GM12878 (cell line): ENCODE measurements around the gene ATP6V0A1. TPM values are rescaled to one million over a fixed set of nuclear protein-coding genes. Genes with fewer than 3 reads are reported as not detected.

Experiments
- ATAC-seq: fragments of 200-7000 bp; cut with Tn5 transposase; 3 replicates; pipeline ENCODE4 v1.9.1; 2020; ENCODE audit warnings: mild to moderate bottlenecking, moderate library complexity
- BruUV-seq: library from RNA; stranded (reverse); fragments of 400-500 nt; replicated peaks from 2 replicates; lab custom pipeline; 2021; lab: Mats Ljungman, UMichigan
- CTCF ChIA-PET: fragments of 300-600 bp; sonication (Branson Sonifier 250); formaldehyde crosslinking; extraction: SDS; loops from one replicate; lab custom pipeline; 2021; ENCODE audit warnings: inconsistent platforms; lab: Yijun Ruan, JAX
- POLR2A ChIA-PET: fragments of 350-600 bp; formaldehyde crosslinking; extraction: SDS; loops from one replicate; lab custom pipeline; 2021; ENCODE audit warnings: inconsistent platforms; lab: Charles Lee
- RAD21 ChIA-PET: fragments of 300-600 bp; sonication (Branson Sonifier 250); formaldehyde crosslinking; loops from one replicate; lab custom pipeline; 2023; ENCODE audit warnings: antibody characterized with exemption; ENCODE audit not compliant: unreplicated experiment; lab: Charles Lee
- SMC1A ChIA-PET: fragments of 300-600 bp; sonication (Branson Sonifier 250); formaldehyde crosslinking; loops from one replicate; lab custom pipeline; 2023; ENCODE audit not compliant: unreplicated experiment, uncharacterized antibody; lab: Charles Lee
- DNase-seq: peaks from one replicate; pipeline ENCODE4 v3.0.0-alpha.2; 2011; ENCODE audit warnings: low read depth, low spot score
- FAIRE-seq: peaks from 3 replicates; lab custom pipeline; 2011; peaks lifted over from hg19 to GRCh38; lab: Jason Lieb, UNC
- H2AFZ ChIP-seq: 2 replicates; pipeline ENCODE4 v1.6.0; 2011; ENCODE audit warnings: low read depth, low read length, control low read depth; ENCODE audit not compliant: control insufficient read depth
- H3K27ac ChIP-seq: 2 replicates; pipeline ENCODE4 v1.5.1; 2011; ENCODE audit warnings: control low read depth; ENCODE audit not compliant: control insufficient read depth, insufficient read depth
- H3K27me3 ChIP-seq, 2 experiments: replicated peaks in 1 of 2; 2 replicates each; pipeline versions ENCODE4 v1.6.0 to v1.6.1; 2011; ENCODE audit warnings: low read length in 1 of 2; ENCODE audit not compliant: control insufficient read depth in 2 of 2, insufficient read depth in 2 of 2
- H3K36me3 ChIP-seq, 2 experiments: 2 replicates each; pipeline ENCODE4 v1.5.1; 2011; ENCODE audit warnings: low read length in 1 of 2; ENCODE audit not compliant: control insufficient read depth in 2 of 2, insufficient read depth in 2 of 2
- H3K4me1 ChIP-seq: 2 replicates; pipeline ENCODE4 v1.6.1; 2011; ENCODE audit warnings: mild to moderate bottlenecking, low read length, moderate library complexity, mixed read lengths; ENCODE audit not compliant: control insufficient read depth, insufficient read depth
- H3K4me2 ChIP-seq: 2 replicates; pipeline ENCODE4 v1.6.0; 2011; ENCODE audit warnings: control low read depth; ENCODE audit not compliant: control insufficient read depth, insufficient read depth
- H3K4me3 ChIP-seq: fragments of 200-600 bp; sonication (generic); 2 replicates; pipeline ENCODE4 v1.5.1; 2016
- H3K79me2 ChIP-seq: 2 replicates; pipeline ENCODE4 v1.6.0; 2011; ENCODE audit warnings: low read length; ENCODE audit not compliant: control insufficient read depth, insufficient read depth
- H3K9ac ChIP-seq: 2 replicates; pipeline ENCODE4 v1.8.0; 2011; ENCODE audit warnings: low read length, control low read depth, mixed read lengths; ENCODE audit not compliant: control insufficient read depth, insufficient read depth
- H3K9me3 ChIP-seq: replicated peaks from 3 replicates; pipeline ENCODE4 v1.5.1; 2011; ENCODE audit warnings: mild to moderate bottlenecking, low read length; ENCODE audit not compliant: control insufficient read depth, insufficient read depth
- H4K20me1 ChIP-seq: 2 replicates; pipeline ENCODE4 v1.6.0; 2011; ENCODE audit not compliant: control insufficient read depth, insufficient read depth
- ATF7 ChIP-seq: fragments of 450-650 bp; IDR thresholded peaks from 2 replicates; pipeline ENCODE4 v1.6.1; 2016; ENCODE audit warnings: low read depth, mild to moderate bottlenecking
- CREM ChIP-seq: IDR thresholded peaks from 2 replicates; pipeline ENCODE4 v1.6.1; 2014; ENCODE audit warnings: antibody characterized with exemption, low read depth
- MTA3 ChIP-seq: IDR thresholded peaks from 2 replicates; pipeline ENCODE4 v1.6.1; 2012; ENCODE audit warnings: low read length, inconsistent platforms, borderline replicate concordance
- MXI1 ChIP-seq: fragments of 150-350 bp; IDR thresholded peaks from 2 replicates; pipeline ENCODE4 v1.6.1; 2011; ENCODE audit warnings: low read depth, mild to moderate bottlenecking, inconsistent platforms, low read length, improper control_type of control experiment
- POU2F2 ChIP-seq: IDR thresholded peaks from 3 replicates; pipeline ENCODE4 v1.6.1; 2011; ENCODE audit warnings: low read depth, mild to moderate bottlenecking, low read length, borderline replicate concordance
- STAT3 ChIP-seq: IDR thresholded peaks from 2 replicates; pipeline ENCODE4 v1.6.1; 2011; ENCODE audit warnings: low read depth, low read length, improper control_type of control experiment
- TARDBP ChIP-seq: IDR thresholded peaks from 2 replicates; pipeline ENCODE4 v1.6.1; 2016; ENCODE audit warnings: borderline replicate concordance
- ZNF384 ChIP-seq: IDR thresholded peaks from 2 replicates; pipeline ENCODE4 v1.6.1; 2012; ENCODE audit warnings: low read depth, mild to moderate bottlenecking, low read length, improper control_type of control experiment, borderline replicate concordance
- WGBS: methylation state at CpG from one replicate; pipeline ENCODE4 v1.1.6; 2016; ENCODE audit warnings: low lambda C conversion rate; ENCODE audit not compliant: insufficient replicate concordance, insufficient coverage; ENCODE audit errors: missing lambda C conversion rate; 5-methylcytosine and 5-hydroxymethylcytosine counted together
- in situ Hi-C: fragments of 300-500 bp; cut with MboI; formaldehyde crosslinking; loops from 9 replicates; pipeline ENCODE4 v1.14.3; 2018; ENCODE audit warnings: mixed read lengths
- intact Hi-C: fragments of 100-400 bp; cut with micrococcal nuclease; formaldehyde crosslinking; loops from one replicate; pipeline ENCODE4 v1.14.2; 2022; ENCODE audit not compliant: unreplicated experiment
- polyA plus RNA-seq, 11 experiments: library from polyadenylated mRNA; depleted of rRNA in 4 of 11; unstranded in 6 of 11; stranded (reverse) in 5 of 11; fragments of >200 nt; fragmentation: Nextera tagmentation in 4 of 11; fragmentation: Illumina TruSeq in 1 of 11; extraction: Ambion mirVana in 4 of 11; extraction: Trizol in 1 of 11; gene quantifications; 1 replicate in 1 of 11; 2 replicates in 10 of 11; pipeline versions ENCODE4 v1.2.1 to v1.2.3, GENCODE V29; 2011 to 2016; ENCODE audit warnings: inconsistent platforms in 2 of 11, missing spikeins in 2 of 11, low read depth in 1 of 11
- total RNA-seq, 4 experiments: library from RNA; depleted of rRNA in 3 of 4; stranded (reverse); fragments of >200 nt in 3 of 4; fragmentation: Illumina TruSeq in 1 of 4; extraction: Trizol in 1 of 4; gene quantifications; 2 replicates each; pipeline versions ENCODE4 v1.2.1 to v1.2.3, GENCODE V29; 2013 to 2021
- TF ChIP-seq, protein P1 (sequence below): fragments of 150-350 bp; IDR thresholded peaks from 2 replicates; pipeline ENCODE4 v1.6.1; 2016; ENCODE audit warnings: low read depth, low read length
- TF ChIP-seq, protein P2 (sequence below): fragments of 450-650 bp; IDR thresholded peaks from 2 replicates; pipeline ENCODE4 v1.6.1; 2014; ENCODE audit warnings: mild to moderate bottlenecking
- TF ChIP-seq, protein P3 (sequence below): fragments of 450-650 bp; IDR thresholded peaks from 2 replicates; pipeline ENCODE4 v1.6.1; 2017; ENCODE audit warnings: mild to moderate bottlenecking, moderate library complexity

Gene ATP6V0A1
- total and polyA plus RNA-seq, 10 of the 15 experiments (the other 5 are each of a cell fraction or from before 2014, with no cell fraction given): 3.0 to 76.6 (median 30.9) TPM

DNA sequence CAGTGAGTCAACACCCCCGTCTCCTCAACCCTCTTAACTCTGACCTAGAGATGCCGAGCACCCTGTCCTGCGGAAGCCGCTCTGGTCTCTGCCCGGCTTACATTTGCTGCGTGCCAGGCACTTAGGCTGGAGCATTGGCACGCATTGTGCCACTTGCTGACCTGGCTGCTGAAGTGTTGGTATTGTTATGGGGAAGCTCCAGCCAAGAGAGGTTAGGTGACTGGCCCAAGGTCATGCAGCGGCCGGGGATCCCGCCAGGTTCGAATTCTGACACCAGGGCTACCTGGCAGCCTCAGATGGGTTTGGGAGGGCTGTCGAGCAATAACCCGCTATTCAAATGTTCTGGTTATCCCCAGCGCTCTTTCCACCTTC is 89.0 kb downstream of the ATP6V0A1 start:
- no peak for DNase-seq
- ChIA-PET CTCF (interaction anchor here (1.0 to 3.0 kb wide), 13 partner anchors 11 to 299 kb away, joined by 3 to 21 read pairs (median 4); partner anchors contain the start of genes MLX, NAGLU and PSMC3IP), RAD21 (interaction anchor here (0.6 to 2.0 kb wide), 10 partner anchors 12 to 450 kb away, joined by 3 to 11 read pairs (median 4); partner anchors contain the start of genes BECN1, NAGLU, PSMC3IP and RPL27), SMC1A (interaction anchor here (1.2 to 2.0 kb wide), 5 partner anchors 11 to 277 kb away, joined by 3 to 11 read pairs (median 5); partner anchors contain the start of genes BECN1, MLX and NAGLU), POLR2A (interaction anchor here (1.1 to 1.6 kb wide), 4 partner anchors 11 to 108 kb away, joined by 4 to 11 read pairs (median 5); partner anchors contain the start of genes NAGLU and PSMC3IP)
- Histone ChIP-seq H3K27ac (no peak overlapping the region), H3K79me2 (no peaks in the 10 kb centered on the region), H3K4me2 (0 out of 2 replicates have a peak overlapping the region, but pooled peaks have one; percentile 92), H3K9ac (no peak overlapping the region), H3K4me1 (peaks cover 11% of the 10 kb centered on the region), H3K27me3 (no peaks in the 10 kb centered on the region), H3K4me3 (no peak overlapping the region), H4K20me1 (no peaks in the 10 kb centered on the region), H3K9me3 (no peaks in the 10 kb centered on the region), H2AFZ (no peak overlapping the region), H3K36me3 (no peaks in the 10 kb centered on the region; a peak in 2 of 4 replicates)
- BruUV-seq: no TSS peak
- ATAC-seq: no peak
- WGBS: 84% methylated on average over 14 of the region's 14 CpGs
- in situ Hi-C loops: no loop called here
- FAIRE-seq: no peak
- intact Hi-C loops: loop anchor here (5.0 kb wide), 1 partner anchor 215 kb away; the partner anchor contains the start of gene RAMP2
- TF ChIP-seq TARDBP (no peak), STAT3 (no peak), POU2F2 (no peak), ZNF384 (no peak), MTA3 (no peak), MXI1 (no peak), ATF7 (no peak), CREM (no peak)
- TF ChIP-seq, protein P1, sequence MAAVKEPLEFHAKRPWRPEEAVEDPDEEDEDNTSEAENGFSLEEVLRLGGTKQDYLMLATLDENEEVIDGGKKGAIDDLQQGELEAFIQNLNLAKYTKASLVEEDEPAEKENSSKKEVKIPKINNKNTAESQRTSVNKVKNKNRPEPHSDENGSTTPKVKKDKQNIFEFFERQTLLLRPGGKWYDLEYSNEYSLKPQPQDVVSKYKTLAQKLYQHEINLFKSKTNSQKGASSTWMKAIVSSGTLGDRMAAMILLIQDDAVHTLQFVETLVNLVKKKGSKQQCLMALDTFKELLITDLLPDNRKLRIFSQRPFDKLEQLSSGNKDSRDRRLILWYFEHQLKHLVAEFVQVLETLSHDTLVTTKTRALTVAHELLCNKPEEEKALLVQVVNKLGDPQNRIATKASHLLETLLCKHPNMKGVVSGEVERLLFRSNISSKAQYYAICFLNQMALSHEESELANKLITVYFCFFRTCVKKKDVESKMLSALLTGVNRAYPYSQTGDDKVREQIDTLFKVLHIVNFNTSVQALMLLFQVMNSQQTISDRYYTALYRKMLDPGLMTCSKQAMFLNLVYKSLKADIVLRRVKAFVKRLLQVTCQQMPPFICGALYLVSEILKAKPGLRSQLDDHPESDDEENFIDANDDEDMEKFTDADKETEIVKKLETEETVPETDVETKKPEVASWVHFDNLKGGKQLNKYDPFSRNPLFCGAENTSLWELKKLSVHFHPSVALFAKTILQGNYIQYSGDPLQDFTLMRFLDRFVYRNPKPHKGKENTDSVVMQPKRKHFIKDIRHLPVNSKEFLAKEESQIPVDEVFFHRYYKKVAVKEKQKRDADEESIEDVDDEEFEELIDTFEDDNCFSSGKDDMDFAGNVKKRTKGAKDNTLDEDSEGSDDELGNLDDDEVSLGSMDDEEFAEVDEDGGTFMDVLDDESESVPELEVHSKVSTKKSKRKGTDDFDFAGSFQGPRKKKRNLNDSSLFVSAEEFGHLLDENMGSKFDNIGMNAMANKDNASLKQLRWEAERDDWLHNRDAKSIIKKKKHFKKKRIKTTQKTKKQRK: no peak
- TF ChIP-seq, protein P2, sequence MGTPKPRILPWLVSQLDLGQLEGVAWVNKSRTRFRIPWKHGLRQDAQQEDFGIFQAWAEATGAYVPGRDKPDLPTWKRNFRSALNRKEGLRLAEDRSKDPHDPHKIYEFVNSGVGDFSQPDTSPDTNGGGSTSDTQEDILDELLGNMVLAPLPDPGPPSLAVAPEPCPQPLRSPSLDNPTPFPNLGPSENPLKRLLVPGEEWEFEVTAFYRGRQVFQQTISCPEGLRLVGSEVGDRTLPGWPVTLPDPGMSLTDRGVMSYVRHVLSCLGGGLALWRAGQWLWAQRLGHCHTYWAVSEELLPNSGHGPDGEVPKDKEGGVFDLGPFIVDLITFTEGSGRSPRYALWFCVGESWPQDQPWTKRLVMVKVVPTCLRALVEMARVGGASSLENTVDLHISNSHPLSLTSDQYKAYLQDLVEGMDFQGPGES: no peak
- TF ChIP-seq, protein P3, sequence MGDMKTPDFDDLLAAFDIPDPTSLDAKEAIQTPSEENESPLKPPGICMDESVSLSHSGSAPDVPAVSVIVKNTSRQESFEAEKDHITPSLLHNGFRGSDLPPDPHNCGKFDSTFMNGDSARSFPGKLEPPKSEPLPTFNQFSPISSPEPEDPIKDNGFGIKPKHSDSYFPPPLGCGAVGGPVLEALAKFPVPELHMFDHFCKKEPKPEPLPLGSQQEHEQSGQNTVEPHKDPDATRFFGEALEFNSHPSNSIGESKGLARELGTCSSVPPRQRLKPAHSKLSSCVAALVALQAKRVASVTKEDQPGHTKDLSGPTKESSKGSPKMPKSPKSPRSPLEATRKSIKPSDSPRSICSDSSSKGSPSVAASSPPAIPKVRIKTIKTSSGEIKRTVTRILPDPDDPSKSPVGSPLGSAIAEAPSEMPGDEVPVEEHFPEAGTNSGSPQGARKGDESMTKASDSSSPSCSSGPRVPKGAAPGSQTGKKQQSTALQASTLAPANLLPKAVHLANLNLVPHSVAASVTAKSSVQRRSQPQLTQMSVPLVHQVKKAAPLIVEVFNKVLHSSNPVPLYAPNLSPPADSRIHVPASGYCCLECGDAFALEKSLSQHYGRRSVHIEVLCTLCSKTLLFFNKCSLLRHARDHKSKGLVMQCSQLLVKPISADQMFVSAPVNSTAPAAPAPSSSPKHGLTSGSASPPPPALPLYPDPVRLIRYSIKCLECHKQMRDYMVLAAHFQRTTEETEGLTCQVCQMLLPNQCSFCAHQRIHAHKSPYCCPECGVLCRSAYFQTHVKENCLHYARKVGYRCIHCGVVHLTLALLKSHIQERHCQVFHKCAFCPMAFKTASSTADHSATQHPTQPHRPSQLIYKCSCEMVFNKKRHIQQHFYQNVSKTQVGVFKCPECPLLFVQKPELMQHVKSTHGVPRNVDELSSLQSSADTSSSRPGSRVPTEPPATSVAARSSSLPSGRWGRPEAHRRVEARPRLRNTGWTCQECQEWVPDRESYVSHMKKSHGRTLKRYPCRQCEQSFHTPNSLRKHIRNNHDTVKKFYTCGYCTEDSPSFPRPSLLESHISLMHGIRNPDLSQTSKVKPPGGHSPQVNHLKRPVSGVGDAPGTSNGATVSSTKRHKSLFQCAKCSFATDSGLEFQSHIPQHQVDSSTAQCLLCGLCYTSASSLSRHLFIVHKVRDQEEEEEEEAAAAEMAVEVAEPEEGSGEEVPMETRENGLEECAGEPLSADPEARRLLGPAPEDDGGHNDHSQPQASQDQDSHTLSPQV: no peak
